GM18502 (cell line): ENCODE results near the gene SHROOM2.
"Not testable (repeated sequence)": the region's sequence is repeated elsewhere in the genome, so short reads cannot be mapped to it uniquely, and the experiment has no call there.

Experiments used
- ATAC-seq: cut with Tn5 transposase; IDR thresholded peaks from one replicate; pipeline ENCODE4 v1.9.1; 2021; ENCODE audit warnings: mild to moderate bottlenecking; ENCODE audit not compliant: unreplicated experiment, poor library complexity

The SHROOM2 gene

GRCh38 chrX:9775930-9776329 lies 10.3 kb upstream of the SHROOM2 start:
- ATAC-seq = no peak

GRCh38 chrX:9781941-9782340 lies 4.3 kb upstream of the SHROOM2 start:
- no peak for ATAC-seq

- no peak for ATAC-seq
Observed at GRCh38 chrX:9784332-9784731, 1.9 kb upstream of the SHROOM2 start.

- ATAC-seq = no peak
Observed at GRCh38 chrX:9785254-9785943, 830 bp upstream of the SHROOM2 start.

- ATAC-seq = no peak
Observed at GRCh38 chrX:9786798-9787635, 788 bp downstream of the SHROOM2 start.

GRCh38 chrX:9788911-9789310 lies 2.7 kb downstream of the SHROOM2 start:
- no peak for ATAC-seq

GRCh38 chrX:9789555-9789954 lies 3.3 kb downstream of the SHROOM2 start:
- ATAC-seq = no peak

- no peak for ATAC-seq
Observed at GRCh38 chrX:9790866-9791265, 4.6 kb downstream of the SHROOM2 start.

GRCh38 chrX:9794495-9794894 lies 8.3 kb downstream of the SHROOM2 start:
- no peak for ATAC-seq

- no peak for ATAC-seq
Observed at GRCh38 chrX:9797384-9798360, 11.4 kb downstream of the SHROOM2 start.

GRCh38 chrX:9802737-9803136 lies 16.5 kb downstream of the SHROOM2 start:
- ATAC-seq = no peak

GRCh38 chrX:9804444-9804843 lies 18.2 kb downstream of the SHROOM2 start:
- no peak for ATAC-seq

GRCh38 chrX:9805956-9806355 lies 19.7 kb downstream of the SHROOM2 start:
- ATAC-seq = no peak

- no peak for ATAC-seq
Observed at GRCh38 chrX:9807355-9808182, 21.3 kb downstream of the SHROOM2 start.

- ATAC-seq = not testable (repeated sequence)
Observed at GRCh38 chrX:9809876-9810275, 23.6 kb downstream of the SHROOM2 start.

GRCh38 chrX:9811086-9811485 lies 24.9 kb downstream of the SHROOM2 start:
- ATAC-seq = not testable (repeated sequence)

- ATAC-seq = no peak
Observed at GRCh38 chrX:9816084-9816700, 30.0 kb downstream of the SHROOM2 start.

- ATAC-seq = no peak
Observed at GRCh38 chrX:9821572-9821971, 35.3 kb downstream of the SHROOM2 start.

GRCh38 chrX:9824554-9824953 lies 38.3 kb downstream of the SHROOM2 start:
- ATAC-seq = no peak
